ENCODE data around the gene GPR152.
"Not testable (repeated sequence)": the region's sequence is repeated elsewhere in the genome, so short reads cannot be mapped to it uniquely, and the experiment has no call there.

GPR152 gene

GRCh38 chr11:67409261-67409666 is 43.3 kb downstream of the GPR152 start:
- DNase-seq (ENCODE audit: low read depth), result peak; percentile 64

GRCh38 chr11:67408437-67409200 is 43.9 kb downstream of the GPR152 start:
- DNase-seq (ENCODE audit: low read depth), result no peak

GRCh38 chr11:67407688-67408163 is 44.8 kb downstream of the GPR152 start:
- no peak for DNase-seq (ENCODE audit: low read depth)

GRCh38 chr11:67406969-67407687 is 45.4 kb downstream of the GPR152 start:
- no peak for DNase-seq (ENCODE audit: low read depth)

GRCh38 chr11:67406420-67406968 is 46.0 kb downstream of the GPR152 start:
- no peak for DNase-seq (ENCODE audit: low read depth)

GRCh38 chr11:67405688-67406339 is 46.7 kb downstream of the GPR152 start:
- no peak for DNase-seq (ENCODE audit: low read depth)

GRCh38 chr11:67405196-67405567 is 47.3 kb downstream of the GPR152 start:
- DNase-seq (ENCODE audit: low read depth), result no peak

GRCh38 chr11:67404515-67405195 is 47.9 kb downstream of the GPR152 start:
- peak; percentile 43 for DNase-seq (ENCODE audit: low read depth)

- DNase-seq (ENCODE audit: low read depth), result not testable (repeated sequence)
These were observed 49.4 kb downstream of the GPR152 start for GRCh38 chr11:67403085-67403484.

GRCh38 chr11:67402192-67402839 is 50.2 kb downstream of the GPR152 start:
- not testable (repeated sequence) for DNase-seq (ENCODE audit: low read depth)

GRCh38 chr11:67401495-67402191 is 50.9 kb downstream of the GPR152 start, which contains the start of gene PPP1CA:
Gene PPP1CA (minus strand): TSS chr11:67401858. CDS start chr11:67401782, 76 bp downstream.
- DNase-seq (ENCODE audit: low read depth), result peak; percentile 84

All from T-helper 22 cell (primary cell).